ENCODE data around the gene USP47. TPM values are rescaled to one million over a fixed set of nuclear protein-coding genes. Genes with fewer than 3 reads are reported as not detected.

The USP47 gene
- total and polyA plus RNA-seq, 9 of the 15 experiments (the other 6 are each of a cell fraction or from before 2014, with no cell fraction given) = 13.1 to 63.6 (median 34.7) TPM

GRCh38 chr11:11963067-11963466, 121.3 kb downstream of the USP47 start:
- intact Hi-C loops (cut with micrococcal nuclease) (loop anchor here (5.0 kb wide), 1 partner anchor 166 kb away; no protein-coding TSS in a partner anchor), in situ Hi-C loops (cut with MboI) (no loop called here)
- Histone ChIP-seq H3K9ac (ENCODE audit: insufficient read depth in 1 of 2, low read depth in 2 of 2, low read length in 2 of 2) (no peak overlapping the region), H3K27ac (ENCODE audit: extremely low read depth, low read depth, low read length) (no peak overlapping the region), H3K9me1 (ENCODE audit: control insufficient read depth, insufficient read depth, low read length) (no peaks in the 10 kb centered on the region), H3K36me3 (ENCODE audit: control insufficient read depth, insufficient read depth, low read length) (no peaks in the 10 kb centered on the region), H3K79me2 (ENCODE audit: control insufficient read depth, insufficient read depth, low read length) (no peaks in the 10 kb centered on the region), H3K9me3 (replicated peaks; ENCODE audit: control insufficient read depth, insufficient read depth, low read depth, low read length) (no peaks in the 10 kb centered on the region), H2AFZ (ENCODE audit: low read depth, low read length) (no peak overlapping the region), H3K4me1 (replicated peaks in 1 of 2; ENCODE audit: control insufficient read depth in 2 of 2, insufficient read depth in 2 of 2, low read length in 2 of 2) (peaks cover 6 to 7% of the 10 kb centered on the region in 2 experiments; a peak in 4 of 5 replicates), H3K27me3 (ENCODE audit: control insufficient read depth in 2 of 2, insufficient read depth in 2 of 2, low read length in 2 of 2) (peaks cover 13 to 44% of the 10 kb centered on the region in 2 experiments), H3K4me3 (no peak overlapping the region), H3K4me2 (ENCODE audit: insufficient read depth, low read length) (no peak overlapping the region), H4K20me1 (replicated peaks; ENCODE audit: control insufficient read depth, insufficient read depth, low read length) (peaks cover 10% of the 10 kb centered on the region; the same call in 1 of the 2 replicates)
- 36% methylated on average over 7 of the region's 7 CpGs for WGBS (ENCODE audit: insufficient coverage, low coverage, missing lambda C conversion rate)
- CTCF ChIA-PET (ENCODE audit: low intra/inter-chr PET ratio) = no interaction called here
- no TSS peak for BruUV-seq (replicated peaks)
- FAIRE-seq (no peak), DNase-seq (ENCODE audit: extremely low read depth in 1 of 4, low spot score in 3 of 4) (no peak), ATAC-seq (no peak)
- POLR2A ChIA-PET = no interaction called here
- TF ChIP-seq BACH1 (tag; IDR thresholded peaks at IDR 0.05) (no peak), ZNF277 (CRISPR knock-in tag; IDR thresholded peaks at IDR 0.05; ENCODE audit: borderline replicate concordance) (no peak), L3MBTL2 (IDR thresholded peaks at IDR 0.05) (no peak), PKNOX1 (IDR thresholded peaks at IDR 0.05) (no peak), BCLAF1 (IDR thresholded peaks at IDR 0.05; ENCODE audit: borderline replicate concordance in 1 of 2, control insufficient read depth in 1 of 2, low read depth in 2 of 2, low read length in 1 of 2) (no peak), ZC3H4 (CRISPR knock-in tag; IDR thresholded peaks at IDR 0.05; ENCODE audit: borderline replicate concordance) (no peak), KDM1A (IDR thresholded peaks at IDR 0.05) (no peak), PCBP1 (IDR thresholded peaks at IDR 0.05; ENCODE audit: low read depth, low read length, poor library complexity, severe bottlenecking) (no peak), RBM25 (IDR thresholded peaks at IDR 0.05; ENCODE audit: low read depth, low read length, severe bottlenecking) (no peak)
